ENCODE results near the gene TMEM117.
A peak's percentile ranks its signal among the peaks of the same experiment; 100 is the strongest.
"Not testable (repeated sequence)": the region's sequence is repeated elsewhere in the genome, so short reads cannot be mapped to it uniquely, and the experiment has no call there.

TMEM117 gene

DNA sequence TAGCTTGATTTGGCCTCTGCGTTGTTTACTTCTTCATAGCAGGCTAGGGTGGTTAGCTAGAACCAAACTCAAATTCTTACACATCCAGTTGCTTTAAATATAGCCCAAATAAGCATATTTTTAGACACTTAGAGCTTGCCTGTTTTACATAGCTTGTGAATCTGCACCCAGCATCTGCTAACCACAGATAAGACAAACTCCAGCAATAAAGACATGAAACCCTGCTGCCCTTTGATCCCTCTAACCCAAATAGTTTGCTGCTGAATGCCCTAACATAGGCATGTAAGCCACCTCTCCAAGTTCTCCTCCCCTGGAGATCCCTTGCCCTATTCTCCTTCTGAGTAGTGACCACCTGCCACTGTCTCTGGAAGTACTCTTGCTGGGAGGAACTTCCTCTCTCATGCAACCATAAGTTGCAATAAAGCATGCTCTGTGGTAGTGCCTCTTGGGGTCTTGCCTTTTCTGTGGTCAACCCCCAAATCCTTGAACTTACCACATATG is 185.6 kb downstream of the TMEM117 start:
- peak; percentile 18 for DNase-seq (ENCODE audit: low spot score)
- TF ChIP-seq, protein P1, sequence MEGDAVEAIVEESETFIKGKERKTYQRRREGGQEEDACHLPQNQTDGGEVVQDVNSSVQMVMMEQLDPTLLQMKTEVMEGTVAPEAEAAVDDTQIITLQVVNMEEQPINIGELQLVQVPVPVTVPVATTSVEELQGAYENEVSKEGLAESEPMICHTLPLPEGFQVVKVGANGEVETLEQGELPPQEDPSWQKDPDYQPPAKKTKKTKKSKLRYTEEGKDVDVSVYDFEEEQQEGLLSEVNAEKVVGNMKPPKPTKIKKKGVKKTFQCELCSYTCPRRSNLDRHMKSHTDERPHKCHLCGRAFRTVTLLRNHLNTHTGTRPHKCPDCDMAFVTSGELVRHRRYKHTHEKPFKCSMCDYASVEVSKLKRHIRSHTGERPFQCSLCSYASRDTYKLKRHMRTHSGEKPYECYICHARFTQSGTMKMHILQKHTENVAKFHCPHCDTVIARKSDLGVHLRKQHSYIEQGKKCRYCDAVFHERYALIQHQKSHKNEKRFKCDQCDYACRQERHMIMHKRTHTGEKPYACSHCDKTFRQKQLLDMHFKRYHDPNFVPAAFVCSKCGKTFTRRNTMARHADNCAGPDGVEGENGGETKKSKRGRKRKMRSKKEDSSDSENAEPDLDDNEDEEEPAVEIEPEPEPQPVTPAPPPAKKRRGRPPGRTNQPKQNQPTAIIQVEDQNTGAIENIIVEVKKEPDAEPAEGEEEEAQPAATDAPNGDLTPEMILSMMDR (IDR thresholded peaks at IDR 0.05; ENCODE audit: extremely low read depth, missing control alignments): no peak

DNA sequence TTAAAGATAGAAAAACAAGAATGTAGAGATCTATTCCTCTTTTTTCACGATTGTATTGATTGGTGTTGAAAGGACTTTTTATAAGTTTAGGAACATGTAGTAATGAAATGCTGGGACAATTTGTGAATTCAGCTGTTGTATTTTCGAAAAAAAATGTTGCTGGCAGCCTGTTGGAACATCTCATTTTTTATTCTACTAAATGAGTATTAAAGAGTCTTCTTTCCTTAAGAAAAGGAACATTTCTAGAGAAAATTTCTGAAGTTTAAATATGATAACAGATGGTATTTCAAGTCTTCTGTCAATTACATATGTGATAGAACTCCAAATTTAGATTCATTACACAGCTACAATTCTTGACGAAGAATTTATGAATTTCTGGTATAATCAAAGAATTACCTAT is 189.6 kb downstream of the TMEM117 start:
- TF ChIP-seq, protein P1 (IDR thresholded peaks at IDR 0.05; ENCODE audit: extremely low read depth, missing control alignments): no peak
- DNase-seq (ENCODE audit: low spot score): no peak

DNA sequence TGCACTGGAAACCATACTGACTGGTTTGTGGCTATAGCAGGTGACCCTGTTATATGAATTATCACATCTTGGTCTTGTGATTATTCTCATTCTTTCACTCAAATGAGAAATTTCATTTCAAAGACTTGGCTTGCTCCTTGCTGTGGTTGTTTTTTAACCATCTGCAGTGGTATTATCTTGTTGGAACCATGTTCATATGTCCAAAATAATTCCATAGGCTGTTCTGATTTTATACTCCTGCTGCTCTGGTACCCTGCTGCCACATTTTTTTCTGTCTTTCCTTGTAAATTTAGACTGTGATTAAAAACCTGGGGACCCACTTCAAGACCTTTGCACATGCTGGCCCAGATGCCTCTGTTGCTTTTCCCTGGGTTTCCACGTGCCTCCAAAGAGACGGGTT is 190.2 kb downstream of the TMEM117 start:
- DNase-seq (ENCODE audit: low spot score): no peak
- TF ChIP-seq, protein P1 (IDR thresholded peaks at IDR 0.05; ENCODE audit: extremely low read depth, missing control alignments): no peak

DNA sequence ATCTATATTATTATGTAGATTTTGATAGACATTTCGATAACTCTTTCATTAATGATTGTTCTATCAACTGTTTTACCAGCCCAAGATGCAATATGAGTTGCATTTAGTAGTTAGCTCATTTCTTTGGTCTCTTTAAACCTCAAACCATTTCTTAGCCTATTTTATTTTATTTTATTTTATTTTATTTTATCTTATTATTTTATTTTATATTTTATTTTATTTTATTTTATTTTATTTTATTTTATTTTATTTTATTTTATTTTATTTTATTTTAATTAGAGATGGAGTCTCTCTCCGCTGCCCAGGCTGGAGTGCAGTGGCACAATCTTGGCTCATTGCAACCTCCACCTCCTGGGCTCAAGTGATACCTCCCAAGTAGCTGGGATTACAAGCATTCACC is 191.0 kb downstream of the TMEM117 start:
- not testable (repeated sequence) for DNase-seq (ENCODE audit: low spot score)

GRCh38 chr12:44029194-44029593 is 193.3 kb downstream of the TMEM117 start:
- DNase-seq (ENCODE audit: low spot score): no peak
- TF ChIP-seq, protein P1 (IDR thresholded peaks at IDR 0.05; ENCODE audit: extremely low read depth, missing control alignments): no peak

DNA sequence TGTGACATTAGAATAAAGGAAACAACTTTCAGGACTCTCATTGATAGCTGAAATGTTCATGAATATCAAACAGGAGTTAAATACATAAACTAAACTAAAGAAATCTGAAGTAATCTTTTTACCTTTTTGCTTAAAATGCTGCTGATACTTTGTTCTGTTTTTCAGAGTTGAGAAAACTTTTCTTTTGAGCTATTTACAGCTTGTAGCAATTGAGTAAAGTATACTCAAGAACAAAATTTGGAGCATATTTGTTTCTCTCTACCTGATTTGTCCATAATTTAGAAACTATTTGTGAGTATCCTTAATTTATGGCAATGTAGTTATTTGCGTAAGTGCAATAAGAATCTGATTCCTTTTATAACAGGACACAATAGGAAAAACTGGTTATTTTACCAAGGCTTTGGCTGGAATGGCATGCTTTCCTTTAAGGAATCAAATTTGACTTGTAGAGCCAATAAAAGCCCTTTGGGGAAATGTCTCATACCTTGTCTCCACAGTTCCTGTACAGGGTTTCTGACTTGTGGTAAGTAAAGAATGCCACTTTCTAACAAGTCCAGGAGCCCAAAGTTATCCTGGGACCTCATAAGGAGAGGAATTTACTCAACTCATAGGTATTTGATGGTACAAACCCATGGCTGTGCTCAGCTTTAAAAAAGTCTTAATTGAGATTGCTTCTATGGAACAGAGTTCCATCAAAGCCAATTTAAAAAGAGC is 195.7 kb downstream of the TMEM117 start:
- TF ChIP-seq, protein P1 (IDR thresholded peaks at IDR 0.05; ENCODE audit: extremely low read depth, missing control alignments): no peak
- DNase-seq (ENCODE audit: low spot score): no peak

GRCh38 chr12:44034906-44035305 is 199.0 kb downstream of the TMEM117 start:
- DNase-seq (ENCODE audit: low spot score): no peak
- TF ChIP-seq, protein P1 (IDR thresholded peaks at IDR 0.05; ENCODE audit: extremely low read depth, missing control alignments): no peak

DNA sequence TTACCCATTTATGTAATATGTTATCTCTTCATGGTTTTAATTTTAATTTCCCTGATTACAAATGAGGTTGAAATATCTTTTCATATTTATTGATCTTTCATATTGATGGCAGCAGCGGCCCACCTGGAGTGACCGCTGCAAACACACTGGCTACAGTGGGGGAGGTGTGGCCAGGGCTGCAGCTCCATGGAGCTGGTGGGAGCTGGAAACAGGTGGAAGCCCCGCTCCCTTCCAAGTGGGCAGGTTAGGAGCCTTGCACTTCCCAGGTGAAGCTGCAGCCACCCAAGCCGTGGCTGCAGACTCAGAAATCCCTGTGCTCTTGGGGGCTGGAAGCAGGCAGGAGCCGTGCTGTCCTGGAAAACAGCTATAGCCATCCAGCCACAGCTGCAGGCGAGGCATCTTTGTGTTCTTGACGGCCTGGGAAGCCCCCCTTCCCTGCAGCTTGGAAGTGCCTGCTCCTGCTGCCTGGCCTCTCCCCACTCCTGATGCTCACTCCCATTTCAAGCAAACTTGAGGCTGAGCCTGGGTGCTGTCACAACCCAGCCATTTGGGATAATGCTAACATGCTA is 201.1 kb downstream of the TMEM117 start:
- TF ChIP-seq, protein P1 (IDR thresholded peaks at IDR 0.05; ENCODE audit: extremely low read depth, missing control alignments): no peak
- no peak for DNase-seq (ENCODE audit: low spot score)
